Upper lobe of left lung (tissue), 4 donors: ENCODE data around the gene AMD1.

ENCODE experiments used
- CTCF ChIP-seq, 6 experiments: fragments of 450-650 bp in 4 of 6; fragments of 200-600 bp in 2 of 6; sonication (generic) in 2 of 6; IDR thresholded peaks; one replicate each; pipeline ENCODE4 v1.5.1; 2016 to 2019; ENCODE audit warnings: antibody characterized with exemption in 6 of 6
- POLR2A ChIP-seq, 4 donors: fragments of 450-650 bp; IDR thresholded peaks; one replicate each; pipeline ENCODE4 v1.5.1; 2016 to 2017; ENCODE audit warnings: antibody characterized with exemption in 4 of 4, mild to moderate bottlenecking in 2 of 4
- POLR2AphosphoS5 ChIP-seq, 2 donors: sonication (generic); formaldehyde crosslinking; IDR thresholded peaks; one replicate each; pipeline ENCODE4 v1.5.1; 2017; ENCODE audit warnings: antibody characterized with exemption in 2 of 2

GRCh38 chr6:110938171-110938570 lies 63.6 kb downstream of the AMD1 start:
- TF ChIP-seq POLR2A (IDR thresholded peaks at IDR 0.05) (no peak), CTCF (IDR thresholded peaks at IDR 0.05) (no peak), POLR2AphosphoS5 (IDR thresholded peaks at IDR 0.05) (no peak)
